GM21529 (cell line): Measurements from ENCODE around the gene UBXN1.

Experiments
- ATAC-seq: cut with Tn5 transposase; IDR thresholded peaks from one replicate; pipeline ENCODE4 v1.9.1; 2021; ENCODE audit not compliant: unreplicated experiment

UBXN1 gene

DNA sequence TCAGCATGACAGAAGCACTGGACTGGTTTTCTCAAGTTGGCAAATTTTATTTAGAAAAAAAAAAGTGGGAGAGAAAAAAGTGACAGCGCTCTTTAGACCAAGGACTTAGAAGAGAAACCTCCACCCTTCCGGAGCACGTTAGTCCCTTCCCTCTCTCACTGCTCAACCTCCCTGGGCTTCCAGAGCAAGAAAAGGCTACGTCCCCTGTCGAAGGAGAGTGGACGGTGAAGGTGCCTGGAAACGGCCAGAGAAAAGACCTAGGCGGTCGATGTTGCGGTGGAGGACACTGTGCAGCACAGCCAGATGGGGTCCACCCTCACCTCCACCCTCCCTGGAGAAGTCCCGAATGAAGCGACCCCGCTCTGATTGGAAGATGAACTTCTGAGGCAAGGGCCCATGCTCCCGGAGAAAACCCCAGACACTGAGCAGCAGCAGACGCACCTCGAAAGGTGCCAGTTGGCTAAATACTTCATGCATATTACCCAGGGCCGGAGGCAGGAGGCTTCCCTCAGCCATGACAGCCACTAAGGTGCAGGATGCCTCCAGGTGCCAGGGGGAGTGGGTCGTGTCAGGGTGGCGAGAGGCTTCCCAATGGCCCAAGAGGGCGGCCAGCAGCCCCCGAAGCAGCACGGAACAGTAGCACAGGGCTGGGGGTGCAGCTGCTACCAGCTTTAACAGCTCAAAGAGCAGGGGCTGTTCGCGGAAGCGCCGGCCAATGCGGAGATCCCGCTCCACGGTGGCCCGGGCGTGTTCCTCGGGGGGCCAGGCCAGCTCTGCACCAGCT lies 31.9 kb downstream of the UBXN1 start:
- ATAC-seq = peak; percentile 1

DNA sequence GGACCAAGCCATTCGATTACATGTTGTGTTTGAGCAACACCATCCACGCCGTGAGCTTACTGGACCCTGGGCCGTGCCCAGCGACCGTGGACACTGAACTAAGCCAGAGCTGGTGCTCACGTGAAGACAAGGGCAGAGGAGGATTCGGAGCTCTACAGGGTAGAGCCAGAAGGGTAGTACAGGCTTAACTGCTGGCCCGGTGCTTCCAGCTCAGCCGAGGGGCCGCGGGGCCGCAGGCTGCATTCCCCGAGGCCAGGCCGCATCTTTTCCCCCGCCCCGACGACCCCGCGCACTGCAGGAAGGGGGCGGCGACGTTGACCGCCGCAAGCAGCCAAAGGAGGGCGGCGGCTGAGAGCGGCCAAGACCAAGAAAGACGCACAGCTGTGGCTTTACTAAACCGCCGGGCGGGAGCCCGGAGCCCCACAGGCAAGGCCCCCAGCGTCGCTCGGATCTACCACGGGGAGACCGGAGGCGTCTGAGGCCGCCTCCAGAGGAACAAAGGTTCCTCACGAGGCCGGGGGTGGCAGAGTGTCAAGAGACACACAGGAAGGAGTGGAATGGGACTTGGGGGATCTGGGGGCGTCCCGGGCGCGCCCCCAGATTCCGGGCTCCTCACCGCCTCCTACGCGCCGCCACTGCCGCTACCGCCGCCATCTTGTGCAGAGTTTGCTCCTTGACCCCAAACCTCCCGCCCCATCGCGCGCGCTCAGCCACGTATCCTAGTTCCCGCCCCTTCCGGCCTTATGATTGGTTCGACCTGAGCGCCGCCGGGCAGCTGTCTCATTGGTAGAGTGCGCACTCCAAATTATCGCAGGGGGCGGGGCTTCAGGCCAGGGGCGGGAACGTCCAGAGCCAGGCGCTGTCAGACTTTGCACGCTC lies 32.7 kb downstream of the UBXN1 start, which contains the start of gene GANAB:
Gene GANAB, minus strand, starts transcription at position 668 of the 879 bp plus-strand sequence. Its CDS starts 14 bp downstream, at position 654.
- ATAC-seq = peak; percentile 95

DNA sequence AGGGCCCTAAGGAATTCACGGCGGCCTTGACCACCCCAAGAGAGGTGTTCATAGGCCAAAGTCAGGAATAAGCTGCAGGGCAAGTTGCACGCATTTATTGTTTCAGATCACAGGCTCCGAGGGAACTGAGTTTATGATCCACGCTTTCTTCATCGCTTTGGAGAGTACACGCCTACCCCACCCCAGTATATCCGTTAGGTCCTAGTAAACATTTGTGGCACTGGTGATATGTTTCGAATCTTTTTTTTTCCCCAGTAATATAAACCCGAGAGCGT lies 33.3 kb downstream of the UBXN1 start:
- no peak for ATAC-seq

DNA sequence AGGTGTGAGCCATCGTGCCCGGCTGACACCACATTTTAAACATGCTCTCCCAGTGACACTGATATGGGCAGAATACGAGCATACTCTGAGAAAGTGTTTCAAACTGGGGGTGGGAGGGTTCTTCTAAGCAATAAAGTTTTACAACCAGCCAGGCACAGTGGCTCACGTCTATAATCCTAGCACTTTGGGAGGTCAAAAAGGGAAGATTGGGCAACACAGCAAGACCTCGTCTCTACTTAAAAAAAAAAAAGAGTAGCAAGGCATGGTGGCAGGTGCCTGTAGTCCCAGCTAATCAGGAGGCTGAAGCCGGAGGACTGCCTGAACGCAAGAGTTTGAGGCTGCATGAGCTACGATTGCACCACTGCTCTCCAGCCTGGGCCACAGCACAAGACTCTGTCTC lies 34.7 kb downstream of the UBXN1 start:
- ATAC-seq = no peak

DNA sequence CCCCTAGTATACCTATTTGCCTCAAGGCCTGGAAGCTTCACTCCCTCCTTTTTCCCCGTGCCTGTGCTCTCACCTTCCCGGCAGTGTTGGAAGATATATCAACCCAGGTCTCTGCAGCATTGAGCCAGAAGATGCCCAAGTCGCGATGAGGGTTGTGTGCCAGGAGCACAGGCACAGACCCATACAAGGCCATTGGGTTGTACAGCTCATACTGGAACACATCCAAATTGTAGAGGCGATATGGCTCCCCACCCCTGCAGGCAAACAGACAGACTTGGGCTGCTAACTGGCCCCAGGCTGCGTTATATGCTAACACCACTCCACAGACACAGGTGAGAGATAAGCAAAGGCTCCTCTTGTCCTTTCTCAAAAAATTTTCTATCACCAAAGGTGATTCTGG lies 46.4 kb downstream of the UBXN1 start:
- ATAC-seq = no peak

DNA sequence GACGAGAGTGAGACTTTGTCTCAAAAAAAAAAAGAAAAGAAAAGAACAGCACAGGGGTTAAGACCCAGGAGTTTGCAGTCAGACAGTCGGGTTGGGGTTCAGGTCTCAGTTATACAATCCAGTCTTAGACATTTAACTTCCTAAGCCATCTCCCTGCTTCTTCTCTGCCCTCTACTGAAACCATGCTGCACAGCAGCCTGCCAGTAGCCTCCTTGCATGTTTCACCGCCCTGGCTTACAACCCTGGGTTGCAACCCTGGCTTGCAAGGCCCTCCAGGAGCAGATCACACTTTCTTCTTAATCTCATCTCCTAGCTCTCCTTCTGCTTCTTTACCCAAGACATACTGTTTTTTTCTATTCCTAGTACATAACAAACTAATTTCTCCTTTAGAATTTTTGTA lies 51.2 kb downstream of the UBXN1 start:
- no peak for ATAC-seq
